Right lobe of liver (tissue), 6 donors: ENCODE results near the gene OPN1LW. TPM values are rescaled to one million over a fixed set of nuclear protein-coding genes. Genes with fewer than 3 reads are reported as not detected.

Source experiments
- ATAC-seq, 4 donors: fragments of 200-7000 bp; cut with Tn5 transposase; one replicate each; pipeline ENCODE4 v1.9.1; 2020; ENCODE audit warnings: mild to moderate bottlenecking in 4 of 4, moderate library complexity in 4 of 4
- DNase-seq, 3 donors: peaks; one replicate each; pipeline ENCODE4 v3.0.0-alpha.2; 2020
- H3K27ac ChIP-seq, 3 donors: fragments of 200-600 bp; one replicate each; pipeline ENCODE4 v1.8.0; 2022
- H3K27me3 ChIP-seq, 2 donors: fragments of 200-600 bp; one replicate each; pipeline ENCODE4 v1.8.0; 2022
- H3K36me3 ChIP-seq, 4 donors: fragments of 200-600 bp; sonication (generic) in 1 of 4; one replicate each; pipeline versions ENCODE4 v1.5.1 to v1.8.0; 2017 to 2022; ENCODE audit warnings: control low read depth in 1 of 4
- H3K4me1 ChIP-seq, 4 donors: fragments of 200-600 bp; sonication (generic) in 1 of 4; one replicate each; pipeline versions ENCODE4 v1.5.1 to v1.8.0; 2017 to 2022; ENCODE audit warnings: control low read depth in 1 of 4
- H3K4me3 ChIP-seq, 3 donors: fragments of 200-600 bp; one replicate each; pipeline ENCODE4 v1.8.0; 2022
- H3K9me3 ChIP-seq, 4 donors: fragments of 200-600 bp; sonication (generic) in 1 of 4; one replicate each; pipeline versions ENCODE4 v1.5.1 to v1.8.0; 2017 to 2022; ENCODE audit warnings: control low read depth in 1 of 4
- POLR2A ChIP-seq: fragments of 450-650 bp; IDR thresholded peaks from one replicate; pipeline ENCODE4 v1.6.1; 2017; ENCODE audit warnings: antibody characterized with exemption, mild to moderate bottlenecking
- WGBS: methylation state at CpG from one replicate; pipeline ENCODE4 v1.1.6; 2018; ENCODE audit warnings: low coverage, low lambda C conversion rate; ENCODE audit not compliant: insufficient coverage; ENCODE audit errors: missing lambda C conversion rate; 5-methylcytosine and 5-hydroxymethylcytosine counted together
- intact Hi-C, 2 donors: fragments of 100-400 bp; cut with DNase I; formaldehyde crosslinking; loops; one replicate each; pipeline versions ENCODE4 v1.11.2 to v1.14.1; 2022
- total RNA-seq, 6 experiments: library from RNA; depleted of rRNA in 2 of 6; stranded (reverse); fragments of >200 nt in 2 of 6; fragmentation: NEBNext Ultra II Directional in 3 of 6; extraction: Animal tissue kit (Norgen Biotek cat#: 25700) in 3 of 6; gene quantifications; one replicate each; pipeline versions ENCODE4 v1.1.0 to v1.2.4, GENCODE V29; 2016 to 2023
- TF ChIP-seq, protein P1 (sequence below), 4 donors: fragments of 200-600 bp in 3 of 4; fragments of 450-650 bp in 1 of 4; IDR thresholded peaks; one replicate each; pipeline versions ENCODE4 v1.5.1 to v1.8.0; 2016 to 2022; ENCODE audit warnings: antibody characterized with exemption in 4 of 4, mild to moderate bottlenecking in 2 of 4
- donor health status: DM: no; HTN: yes; CAD: no.
- donor health status: DM: no; HTN: no; CAD: no.
- donor health status: DM: no; HTN: no; CAD: no.
- donor health status: DM: no; HTN: yes; CAD: no.
- donor health status: DM: no; HTN: yes; CAD: no.

Gene OPN1LW
- total RNA-seq, 6 experiments from 2014 or later, result not detected

DNA sequence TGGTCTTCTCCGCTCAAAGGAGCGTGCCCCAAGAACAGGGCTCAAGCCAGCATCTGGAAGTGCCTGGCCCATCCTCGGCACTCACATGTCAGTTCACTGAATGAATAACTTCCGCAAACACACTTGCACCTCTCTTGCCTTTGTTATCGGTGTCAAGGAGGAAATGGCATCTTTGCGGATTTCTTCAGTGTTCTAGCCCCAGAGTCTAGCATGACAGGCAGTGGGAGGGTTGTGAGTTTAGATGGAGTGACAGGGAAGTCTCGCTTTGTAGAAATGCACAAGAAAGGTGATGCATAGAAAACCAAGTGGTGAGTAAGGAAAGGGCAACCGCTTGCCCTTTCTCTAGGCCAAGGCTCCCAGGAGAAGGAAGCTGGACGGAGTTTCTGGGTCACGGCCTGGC, 29.0 kb upstream of the OPN1LW start:
- no peak for DNase-seq
- intact Hi-C loops, result no loop called here
- ATAC-seq, result no peak
- Histone ChIP-seq H3K4me1 (no peaks in the 10 kb centered on the region), H3K4me3 (no peak overlapping the region), H3K9me3 (no peaks in the 10 kb centered on the region), H3K27me3 (no peaks in the 10 kb centered on the region), H3K27ac (no peak overlapping the region), H3K36me3 (no peaks in the 10 kb centered on the region)
- 85% methylated on average over 4 of the region's 10 CpGs for WGBS
- TF ChIP-seq, protein P1, sequence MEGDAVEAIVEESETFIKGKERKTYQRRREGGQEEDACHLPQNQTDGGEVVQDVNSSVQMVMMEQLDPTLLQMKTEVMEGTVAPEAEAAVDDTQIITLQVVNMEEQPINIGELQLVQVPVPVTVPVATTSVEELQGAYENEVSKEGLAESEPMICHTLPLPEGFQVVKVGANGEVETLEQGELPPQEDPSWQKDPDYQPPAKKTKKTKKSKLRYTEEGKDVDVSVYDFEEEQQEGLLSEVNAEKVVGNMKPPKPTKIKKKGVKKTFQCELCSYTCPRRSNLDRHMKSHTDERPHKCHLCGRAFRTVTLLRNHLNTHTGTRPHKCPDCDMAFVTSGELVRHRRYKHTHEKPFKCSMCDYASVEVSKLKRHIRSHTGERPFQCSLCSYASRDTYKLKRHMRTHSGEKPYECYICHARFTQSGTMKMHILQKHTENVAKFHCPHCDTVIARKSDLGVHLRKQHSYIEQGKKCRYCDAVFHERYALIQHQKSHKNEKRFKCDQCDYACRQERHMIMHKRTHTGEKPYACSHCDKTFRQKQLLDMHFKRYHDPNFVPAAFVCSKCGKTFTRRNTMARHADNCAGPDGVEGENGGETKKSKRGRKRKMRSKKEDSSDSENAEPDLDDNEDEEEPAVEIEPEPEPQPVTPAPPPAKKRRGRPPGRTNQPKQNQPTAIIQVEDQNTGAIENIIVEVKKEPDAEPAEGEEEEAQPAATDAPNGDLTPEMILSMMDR (IDR thresholded peaks at IDR 0.05), result no peak
- TF ChIP-seq POLR2A, result no peak

DNA sequence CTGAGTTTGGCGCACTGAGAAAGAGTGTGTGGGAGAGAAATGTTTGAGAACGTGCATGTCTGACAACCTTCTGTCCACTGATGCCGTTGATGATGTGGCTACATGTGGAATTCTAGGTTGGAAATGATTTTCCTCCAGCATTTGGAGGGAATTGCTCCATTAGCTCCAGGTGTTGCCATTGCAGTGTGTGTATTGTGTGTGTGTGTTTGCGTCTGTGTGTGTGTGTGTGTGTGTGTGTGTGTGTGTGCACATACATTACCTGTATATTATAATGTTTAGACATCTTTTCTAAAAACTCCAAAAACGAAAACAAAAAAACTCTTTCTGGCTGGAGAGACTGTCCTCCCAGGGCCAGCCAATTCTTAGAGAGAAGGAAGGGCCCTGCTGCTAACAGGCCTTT, 28.3 kb upstream of the OPN1LW start:
- ATAC-seq (no peak), DNase-seq (no peak)
- intact Hi-C loops, result no loop called here
- 53% methylated on average over 4 of the region's 5 CpGs for WGBS
- TF ChIP-seq, protein P1 (IDR thresholded peaks at IDR 0.05), result no peak
- TF ChIP-seq POLR2A, result no peak
- Histone ChIP-seq H3K4me1 (no peaks in the 10 kb centered on the region), H3K27ac (no peak overlapping the region), H3K27me3 (no peaks in the 10 kb centered on the region), H3K9me3 (no peaks in the 10 kb centered on the region), H3K4me3 (no peak overlapping the region), H3K36me3 (no peaks in the 10 kb centered on the region)

DNA sequence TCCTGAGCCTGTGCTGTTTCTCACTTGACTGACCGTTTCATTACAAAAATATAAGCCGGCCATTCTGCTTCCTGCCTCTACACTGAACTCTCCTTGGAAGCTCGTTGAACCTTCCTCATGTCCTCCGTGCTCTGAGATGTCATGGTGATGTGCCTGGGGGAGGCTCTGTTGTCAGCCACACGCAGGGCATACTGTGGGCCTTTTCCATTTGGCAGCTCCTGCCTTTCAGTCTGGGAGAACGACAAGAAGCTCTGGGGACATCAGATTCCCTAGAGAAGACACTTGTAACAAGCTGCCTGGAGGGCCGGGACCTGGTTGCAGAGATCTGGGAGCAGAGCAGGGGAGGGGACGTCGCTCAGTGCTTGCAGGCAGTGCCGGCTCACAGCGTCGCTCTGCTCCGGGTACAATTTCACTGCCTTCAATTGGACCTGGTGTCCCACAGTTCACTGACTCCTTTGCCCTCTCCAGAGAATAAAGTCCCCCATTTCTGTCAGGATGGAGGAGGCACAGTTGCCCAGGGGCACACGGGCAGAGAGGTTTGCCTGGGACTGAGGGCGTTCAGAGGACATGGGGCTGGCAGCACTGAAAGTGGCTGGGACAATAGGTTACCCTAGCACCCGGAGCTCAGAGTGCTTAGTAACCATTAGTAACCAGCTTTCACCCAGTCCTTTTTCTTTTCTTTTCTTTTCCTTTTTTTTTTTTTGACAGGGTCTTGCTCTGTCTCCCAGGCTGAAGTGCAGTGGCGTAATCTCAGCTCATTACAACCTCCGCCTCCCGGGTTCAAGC, 27.4 kb upstream of the OPN1LW start:
- intact Hi-C loops, result no loop called here
- H3K4me1 ChIP-seq, result no peaks in the 10 kb centered on the region
- no peak overlapping the region for H3K27ac ChIP-seq
- H3K4me3 ChIP-seq, result no peak overlapping the region
- H3K36me3 ChIP-seq, result no peaks in the 10 kb centered on the region
- 67% methylated on average over 12 of the region's 19 CpGs for WGBS
- no peak for TF ChIP-seq POLR2A
- TF ChIP-seq, protein P1 (IDR thresholded peaks at IDR 0.05), result no peak
- H3K9me3 ChIP-seq, result no peaks in the 10 kb centered on the region
- ATAC-seq (no peak), DNase-seq (no peak)
- H3K27me3 ChIP-seq, result no peaks in the 10 kb centered on the region

DNA sequence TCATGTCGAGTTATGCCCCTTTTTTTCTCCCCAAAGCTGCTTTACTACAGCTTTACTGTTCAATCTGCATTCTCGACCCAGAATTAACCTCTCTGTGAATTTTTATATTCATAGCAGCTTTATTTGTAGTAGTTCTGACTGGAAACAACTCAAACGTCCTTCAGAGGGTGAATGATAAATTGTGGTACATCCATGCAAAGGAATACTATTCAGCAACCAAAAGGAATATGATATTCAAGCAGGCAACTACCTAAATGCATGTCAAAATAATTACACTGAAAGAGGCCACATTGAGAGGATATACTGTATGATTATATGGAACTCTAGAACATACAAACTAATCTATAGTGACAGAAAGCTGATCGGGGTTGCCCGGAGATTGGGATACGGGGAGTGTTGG, 26.5 kb upstream of the OPN1LW start:
- H3K27ac ChIP-seq, result no peak overlapping the region
- H3K4me3 ChIP-seq, result no peak overlapping the region
- no peaks in the 10 kb centered on the region for H3K9me3 ChIP-seq
- no peak for DNase-seq
- TF ChIP-seq, protein P1 (IDR thresholded peaks at IDR 0.05), result no peak
- TF ChIP-seq POLR2A, result no peak
- intact Hi-C loops, result no loop called here
- no peaks in the 10 kb centered on the region for H3K4me1 ChIP-seq
- no peaks in the 10 kb centered on the region for H3K36me3 ChIP-seq
- ATAC-seq, result no peak
- no peaks in the 10 kb centered on the region for H3K27me3 ChIP-seq
- WGBS, result 55% methylated on average over 6 of the region's 6 CpGs
